GM21723 (cell line): ENCODE results near the gene CDPF1.

Experiments used
- ATAC-seq: cut with Tn5 transposase; IDR thresholded peaks from one replicate; pipeline ENCODE4 v1.9.1; 2021; ENCODE audit warnings: mild to moderate bottlenecking, moderate library complexity; ENCODE audit not compliant: unreplicated experiment

CDPF1 gene, protein sequence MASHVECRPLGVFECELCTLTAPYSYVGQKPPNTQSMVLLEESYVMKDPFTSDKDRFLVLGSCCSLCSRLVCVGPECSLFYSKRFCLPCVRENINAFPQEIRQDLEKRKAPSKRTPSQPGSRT

DNA sequence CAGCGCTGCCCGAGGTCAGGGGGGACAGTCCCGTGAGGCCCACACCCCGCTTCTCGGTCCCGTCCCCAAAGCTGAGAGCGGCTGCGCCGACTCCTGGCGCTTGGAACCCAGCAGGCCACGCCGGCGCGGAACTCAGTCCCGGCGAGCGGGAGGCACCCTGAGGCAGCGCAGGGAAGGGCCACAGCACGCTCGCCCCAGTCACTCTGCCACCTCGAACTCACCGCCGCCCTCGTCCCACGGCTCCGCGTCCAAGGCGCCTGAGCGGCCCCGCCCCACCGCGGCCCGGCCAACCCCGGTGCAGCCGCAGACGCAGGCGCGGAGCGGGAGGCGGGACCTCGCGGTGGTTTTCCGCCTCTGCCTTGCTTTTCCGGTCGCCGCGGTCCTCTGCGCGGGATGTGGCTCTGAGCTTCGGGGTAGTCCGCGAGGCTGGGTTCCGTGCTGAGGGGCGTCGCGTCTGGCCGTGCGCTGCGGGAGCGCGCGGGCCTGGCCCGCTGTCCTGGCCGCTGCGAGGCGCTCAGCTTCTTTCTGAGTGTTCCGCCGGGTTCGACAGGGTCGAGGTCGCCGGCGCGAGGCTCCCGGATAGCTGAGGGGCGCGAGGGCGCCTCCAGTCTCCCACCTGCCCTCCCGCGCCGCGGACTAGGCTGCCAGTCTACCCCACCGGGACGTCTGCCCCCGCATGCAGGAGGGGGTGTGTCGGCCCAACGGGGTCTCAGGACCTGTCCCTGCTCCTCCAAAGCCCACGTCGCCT is at the start of gene CDPF1:
TSS of gene CDPF1 (minus strand) at position 259 of the 748 bp plus-strand sequence. CDS start 2,009 bp downstream, outside the sequence.
- peak; percentile 80 for ATAC-seq

DNA sequence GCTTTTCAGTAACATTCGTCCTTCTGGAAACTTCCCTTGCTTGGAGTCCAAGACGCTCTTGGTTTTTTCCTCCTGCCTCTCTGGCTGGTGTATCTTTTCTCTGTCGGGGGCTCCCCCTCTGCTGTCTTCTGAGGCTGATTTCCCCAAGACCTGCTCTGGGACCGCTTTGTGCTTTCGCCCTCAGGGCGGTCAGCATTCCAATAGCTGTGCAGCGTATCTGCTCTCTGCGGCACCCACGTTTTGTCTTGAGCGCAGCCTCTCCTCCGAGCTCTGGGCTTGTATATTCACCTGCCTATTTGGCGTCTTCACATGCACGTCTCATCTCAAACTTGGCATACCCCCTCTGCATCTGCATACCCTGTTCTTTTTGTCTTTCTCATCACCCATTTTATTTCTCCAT is 49.0 kb upstream of the CDPF1 start:
- ATAC-seq, result no peak

DNA sequence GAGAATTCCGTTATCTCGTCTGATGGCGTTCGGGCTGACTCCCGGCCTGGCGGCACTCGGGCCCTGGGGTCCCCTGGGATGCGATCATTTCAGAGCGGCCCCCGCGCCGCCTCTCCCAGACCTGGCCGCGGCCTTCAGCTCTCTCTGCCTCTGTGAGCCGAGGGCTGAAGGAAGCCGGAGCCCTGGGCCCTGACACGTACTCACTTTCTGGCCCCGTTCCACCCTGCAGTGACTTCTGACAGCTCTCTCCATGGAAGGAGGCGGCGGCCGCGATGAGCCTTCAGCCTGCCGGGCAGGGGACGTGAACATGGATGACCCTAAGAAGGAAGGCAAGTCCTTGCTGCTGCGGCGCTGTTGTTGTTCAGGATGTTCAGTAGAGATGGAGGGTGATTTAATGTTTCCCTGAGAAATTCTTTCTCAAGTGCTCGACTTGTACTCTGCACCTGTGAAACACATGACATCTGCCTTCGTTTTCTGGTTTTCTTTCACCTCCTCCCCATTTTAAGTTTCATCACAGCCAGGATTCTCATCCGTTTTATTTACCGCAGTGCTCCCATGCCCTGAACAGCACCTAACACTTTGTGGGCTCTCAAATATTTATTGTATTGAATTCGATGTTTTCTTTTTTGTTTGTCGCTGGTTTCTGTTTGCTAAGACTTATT is 47.2 kb upstream of the CDPF1 start:
- ATAC-seq, result peak; percentile 34

DNA sequence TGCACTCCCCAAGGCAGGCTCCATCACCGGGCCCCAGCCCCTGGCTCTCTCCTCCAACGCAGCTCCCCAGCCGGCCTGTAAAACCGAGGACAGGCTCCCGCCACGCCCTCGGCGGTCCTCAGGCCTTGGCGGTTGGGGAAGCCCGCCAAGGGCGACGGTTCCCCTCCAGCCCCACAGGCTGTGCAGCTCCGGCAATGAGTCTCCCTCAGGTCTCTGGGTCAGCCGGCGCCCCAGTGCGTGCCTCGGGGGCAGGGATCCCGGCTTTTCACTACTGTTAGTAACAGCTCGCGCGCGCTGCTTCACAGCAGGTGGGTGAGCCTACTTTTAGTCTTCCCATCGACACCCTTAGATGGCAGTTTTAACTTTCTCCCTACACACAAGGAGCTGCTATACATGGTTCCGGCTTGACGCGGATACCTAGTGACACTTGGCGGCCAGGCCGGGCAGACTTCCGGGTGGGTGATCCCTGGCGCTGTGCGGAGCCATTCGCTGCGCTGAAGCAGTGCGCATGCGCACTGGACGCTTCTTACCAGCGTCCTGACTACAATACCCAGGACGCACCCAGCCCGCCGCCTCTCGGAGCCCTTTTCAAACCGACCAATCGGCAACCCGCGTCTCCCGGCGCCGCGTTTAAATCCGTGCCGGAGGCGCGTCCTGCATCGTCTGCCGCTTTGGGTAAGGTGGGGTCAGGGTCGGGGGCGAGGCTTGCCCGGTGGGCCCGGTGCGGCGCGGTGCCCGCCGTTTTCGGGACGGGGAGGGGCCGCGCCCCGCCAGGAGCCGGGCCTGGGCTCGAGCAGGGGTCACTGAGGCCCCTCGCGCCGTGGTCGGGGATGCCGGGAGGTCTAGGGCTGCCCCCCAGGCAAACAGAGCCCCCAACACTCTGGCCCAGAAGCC is 46.4 kb upstream of the CDPF1 start, which contains the start of gene GTSE1:
TSS of gene GTSE1 (plus strand) at position 614 of the 894 bp plus-strand sequence. CDS start 531 bp downstream, outside the sequence.
- peak; percentile 83 for ATAC-seq

DNA sequence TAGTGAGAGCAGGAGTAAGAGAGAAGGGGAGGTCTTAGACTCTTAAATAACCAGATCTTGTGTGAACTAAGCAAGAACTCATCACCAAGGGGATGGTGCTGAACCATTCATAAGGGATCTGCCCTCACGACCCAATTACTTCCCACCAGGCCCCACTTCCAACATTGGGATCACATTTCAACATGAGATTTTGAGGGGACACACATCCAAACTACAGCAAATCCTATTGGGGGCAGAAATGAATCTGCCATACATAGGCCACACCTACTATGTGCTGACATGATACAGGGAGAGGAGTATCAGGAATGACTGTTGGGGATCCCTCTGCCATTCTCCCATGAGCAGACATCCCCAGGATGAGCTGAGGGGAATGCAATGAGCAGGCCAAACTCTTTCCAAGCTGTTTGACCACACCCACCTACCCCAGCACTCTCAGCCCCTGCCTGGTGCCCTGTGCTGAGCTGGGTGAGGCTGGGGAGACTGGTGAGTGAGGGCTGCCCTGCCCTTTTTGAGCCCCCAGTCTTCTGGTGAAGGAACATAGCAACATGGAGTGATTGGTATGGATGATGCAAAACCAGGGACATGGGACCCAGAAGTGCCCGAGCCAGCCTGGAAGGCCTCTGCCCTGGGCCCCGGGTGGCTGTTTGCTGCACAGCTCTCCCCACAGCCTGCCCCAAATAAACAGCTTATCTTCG is 45.3 kb upstream of the CDPF1 start:
- ATAC-seq, result no peak

DNA sequence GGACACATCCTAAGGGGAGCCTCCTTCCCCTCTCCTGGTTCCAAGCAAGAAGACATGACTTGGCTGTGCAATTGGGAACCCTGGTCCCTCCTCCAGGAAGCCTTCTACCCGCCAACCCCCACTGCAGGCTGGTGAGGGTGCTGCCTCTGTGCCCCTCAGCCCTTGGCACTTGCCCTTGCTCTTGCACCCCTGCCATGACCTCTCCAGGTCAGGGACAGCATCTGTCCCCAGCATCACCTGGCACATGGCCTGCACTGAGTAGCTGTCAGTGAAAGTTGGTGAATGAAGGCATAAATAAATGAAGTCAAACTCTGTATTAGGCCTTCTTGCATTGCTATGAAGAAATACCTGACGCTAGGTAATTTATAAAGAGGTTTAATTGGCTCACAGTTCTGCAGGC is 44.7 kb upstream of the CDPF1 start:
- no peak for ATAC-seq

DNA sequence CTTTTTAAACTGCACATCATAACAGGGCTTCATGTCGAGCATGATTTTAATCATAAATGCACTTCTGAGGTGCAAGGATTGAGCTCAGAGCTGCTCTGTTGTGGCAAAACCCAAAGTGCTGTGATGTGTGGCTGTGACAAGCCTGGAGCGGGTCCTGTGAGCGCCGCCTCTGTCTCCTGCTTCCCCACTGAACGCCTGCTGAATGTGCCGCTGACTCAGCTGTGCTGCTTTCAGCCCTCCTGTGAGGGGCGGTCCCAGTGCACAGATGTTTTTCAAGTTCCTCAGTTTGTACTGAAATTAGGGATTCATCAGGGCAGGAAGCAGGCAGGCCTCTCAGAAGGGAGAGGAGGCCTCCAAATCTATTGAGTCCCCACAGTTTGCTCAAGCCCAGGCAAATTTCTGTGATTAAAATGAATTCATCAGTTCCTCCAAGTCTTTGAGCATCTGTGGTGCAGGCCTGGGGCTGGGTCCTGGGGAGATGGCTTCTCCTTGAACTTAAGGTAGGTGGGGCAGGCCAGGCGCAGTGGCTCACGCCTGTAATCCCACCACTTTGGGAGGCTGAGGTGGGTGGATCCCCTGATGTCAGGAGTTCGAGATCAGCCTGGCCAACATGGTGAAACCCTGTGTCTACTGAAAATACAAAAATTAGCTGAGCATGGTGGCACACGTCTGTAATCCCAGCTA is 43.6 kb upstream of the CDPF1 start:
- no peak for ATAC-seq

DNA sequence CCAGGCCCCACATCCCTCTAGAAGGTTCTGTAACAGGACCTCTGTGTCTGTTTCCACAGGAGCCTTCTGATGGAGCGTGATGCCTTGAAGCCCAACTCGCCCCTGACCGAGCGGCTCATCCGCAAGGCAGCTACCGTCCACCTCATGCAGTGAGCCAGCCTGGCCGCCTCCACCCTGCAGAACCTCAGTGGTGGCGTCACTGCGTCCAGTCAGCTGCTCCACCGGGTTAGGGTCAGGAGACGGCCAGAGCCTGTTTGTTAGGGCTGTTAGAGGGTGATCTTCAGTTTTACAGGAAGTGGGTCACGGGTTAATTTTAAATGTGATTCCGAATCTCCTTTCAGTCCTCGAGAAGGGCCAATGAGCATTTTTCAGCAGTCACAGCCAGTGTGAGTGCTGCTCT is 42.6 kb upstream of the CDPF1 start:
- ATAC-seq, result no peak

DNA sequence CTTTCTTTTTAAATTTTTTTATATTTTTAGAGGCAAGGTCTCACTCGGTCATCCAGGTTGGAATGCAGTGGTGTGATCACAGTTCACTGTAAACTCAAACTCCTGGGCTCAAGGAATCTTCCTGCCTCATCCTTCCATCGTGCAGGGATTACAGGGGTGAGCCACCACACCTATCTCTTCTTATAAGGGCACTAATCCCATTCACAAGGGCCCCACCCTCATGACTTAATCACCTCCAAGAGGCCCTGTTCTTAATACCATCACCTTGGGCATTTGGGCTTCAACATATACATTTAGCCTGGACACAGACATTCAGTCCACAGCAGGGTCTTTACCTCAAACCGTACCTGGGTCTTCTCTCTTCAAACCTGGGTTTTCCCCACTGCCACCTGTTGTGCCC is 42.1 kb upstream of the CDPF1 start:
- no peak for ATAC-seq

DNA sequence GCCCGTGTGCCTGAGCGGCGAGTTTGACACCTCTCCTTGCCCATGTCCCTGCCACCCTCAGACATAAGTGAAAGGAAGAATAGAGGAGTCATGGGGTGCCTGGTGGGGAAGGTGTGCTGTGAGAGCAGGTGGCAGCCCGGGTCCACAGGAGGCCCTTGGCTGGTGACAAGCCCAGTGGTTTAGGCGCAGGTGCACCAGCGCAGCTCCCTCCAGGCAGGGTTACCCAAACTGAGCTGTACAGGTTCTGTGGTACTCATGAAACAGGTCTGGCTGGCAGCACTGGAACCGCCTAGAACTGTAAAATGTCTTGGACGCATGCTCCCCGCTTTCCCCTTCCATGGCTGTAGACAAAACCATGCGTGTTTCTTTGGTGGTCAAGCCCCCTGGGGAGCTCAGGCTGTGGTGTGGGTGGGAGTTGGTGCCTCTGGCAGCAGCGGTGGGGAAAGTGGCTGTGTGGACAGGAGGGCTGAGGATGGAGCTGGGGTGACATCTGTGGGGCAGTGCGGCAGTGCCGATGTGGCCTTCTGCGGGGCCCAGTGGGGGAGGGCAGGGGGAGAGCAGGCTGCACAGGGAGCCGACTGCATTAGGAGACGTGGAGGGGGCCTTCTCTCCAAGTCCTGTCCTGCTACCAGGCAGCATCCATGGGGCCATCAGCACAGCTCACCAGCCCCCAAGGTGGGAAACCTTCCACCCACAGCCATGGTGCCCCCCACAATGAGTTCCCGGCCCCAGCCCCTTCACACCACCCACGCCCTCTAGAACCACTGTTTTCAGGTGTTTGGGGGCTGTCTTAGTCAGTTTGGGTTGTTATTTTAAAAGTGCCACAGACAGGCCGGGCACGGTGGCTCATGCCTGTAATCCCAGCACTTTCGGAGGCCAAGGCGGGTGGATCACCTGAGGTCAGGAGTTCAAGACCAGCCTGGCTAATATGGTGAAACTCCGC is 41.0 kb upstream of the CDPF1 start:
- ATAC-seq, result no peak

DNA sequence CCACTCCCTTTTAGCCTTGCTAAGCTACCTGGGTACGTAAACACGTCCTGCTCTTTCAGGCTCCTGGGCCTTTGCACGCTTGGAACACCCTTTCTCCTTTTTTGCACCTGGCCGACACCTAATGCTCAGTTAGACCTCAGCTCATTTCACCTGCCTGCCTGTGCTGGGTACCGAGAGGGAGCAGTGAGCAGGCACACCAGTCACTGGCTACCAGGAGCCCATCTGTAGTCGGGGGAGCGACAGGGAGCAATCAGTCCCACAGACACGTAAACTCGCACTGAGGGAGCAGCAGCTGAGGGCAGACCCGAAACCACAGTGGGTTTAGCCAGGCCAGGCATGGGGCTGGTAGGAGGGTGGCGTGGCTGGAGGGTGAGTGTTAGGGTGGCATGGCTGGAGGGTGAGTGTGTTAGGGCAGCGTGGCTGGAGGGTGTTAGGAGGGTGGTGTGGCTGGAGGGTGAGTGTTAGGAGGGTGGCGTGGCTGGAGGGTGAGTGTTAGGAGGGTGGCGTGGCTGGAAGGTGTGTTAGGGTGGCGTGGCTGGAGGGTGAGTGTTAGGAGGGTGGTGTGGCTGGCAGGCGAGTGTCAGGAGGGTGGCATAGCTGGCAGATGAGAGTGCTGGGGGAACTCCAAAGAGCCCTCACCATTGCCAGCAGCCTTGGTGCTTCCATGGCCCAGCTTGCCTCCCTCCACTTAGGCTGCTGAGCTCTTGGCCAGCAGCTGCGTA is 40.2 kb upstream of the CDPF1 start:
- ATAC-seq, result no peak

DNA sequence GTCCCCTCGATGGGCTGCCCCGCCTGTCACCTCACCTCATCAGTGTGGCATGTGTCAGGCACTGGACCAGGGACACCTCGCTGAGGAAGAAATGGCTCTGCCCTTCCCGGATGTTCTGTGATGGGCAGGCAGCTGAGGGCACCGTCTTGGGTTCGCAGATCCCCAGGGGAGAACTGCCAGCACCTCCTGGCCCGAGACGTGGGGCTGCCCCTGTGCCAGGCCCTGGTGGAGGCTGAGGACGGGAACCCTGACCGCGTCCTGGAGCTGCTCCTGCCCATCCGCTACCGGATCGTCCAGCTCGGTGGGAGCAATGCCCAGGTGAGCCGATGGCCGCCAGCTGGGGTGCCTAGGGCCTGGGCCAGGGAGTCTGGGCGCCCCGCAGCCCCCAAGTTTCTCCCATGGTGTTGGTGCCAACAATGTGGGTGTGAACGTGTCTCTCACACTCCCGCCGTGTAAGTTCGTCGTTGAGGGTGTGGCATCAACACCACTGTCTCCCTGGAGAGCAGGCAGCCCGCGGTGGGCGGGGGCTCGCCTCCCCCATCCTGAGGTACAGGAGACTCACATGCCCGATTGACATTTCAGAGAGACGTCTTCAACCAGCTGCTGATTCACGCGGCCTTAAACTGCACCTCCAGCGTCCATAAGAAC is 39.3 kb upstream of the CDPF1 start:
- no peak for ATAC-seq

DNA sequence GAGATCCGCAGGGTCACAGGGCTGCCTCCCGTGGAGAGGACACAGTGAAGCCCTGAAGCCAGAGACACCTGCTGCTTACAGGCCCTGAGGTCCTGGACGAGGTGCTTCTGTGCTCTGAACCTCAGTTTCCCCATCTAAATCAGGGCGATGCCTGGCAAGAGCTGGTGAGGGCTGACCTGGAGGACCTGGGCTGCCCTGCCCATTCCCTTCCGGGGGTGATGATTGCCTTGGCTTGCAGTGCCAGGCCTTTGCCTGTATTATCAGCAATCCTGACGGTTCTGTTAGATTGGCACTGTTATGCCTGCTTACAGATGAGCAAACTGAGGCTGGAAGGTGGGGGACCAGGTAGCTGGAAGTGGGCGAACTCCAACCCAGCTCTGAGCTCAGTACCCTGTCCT is 38.8 kb upstream of the CDPF1 start:
- no peak for ATAC-seq

DNA sequence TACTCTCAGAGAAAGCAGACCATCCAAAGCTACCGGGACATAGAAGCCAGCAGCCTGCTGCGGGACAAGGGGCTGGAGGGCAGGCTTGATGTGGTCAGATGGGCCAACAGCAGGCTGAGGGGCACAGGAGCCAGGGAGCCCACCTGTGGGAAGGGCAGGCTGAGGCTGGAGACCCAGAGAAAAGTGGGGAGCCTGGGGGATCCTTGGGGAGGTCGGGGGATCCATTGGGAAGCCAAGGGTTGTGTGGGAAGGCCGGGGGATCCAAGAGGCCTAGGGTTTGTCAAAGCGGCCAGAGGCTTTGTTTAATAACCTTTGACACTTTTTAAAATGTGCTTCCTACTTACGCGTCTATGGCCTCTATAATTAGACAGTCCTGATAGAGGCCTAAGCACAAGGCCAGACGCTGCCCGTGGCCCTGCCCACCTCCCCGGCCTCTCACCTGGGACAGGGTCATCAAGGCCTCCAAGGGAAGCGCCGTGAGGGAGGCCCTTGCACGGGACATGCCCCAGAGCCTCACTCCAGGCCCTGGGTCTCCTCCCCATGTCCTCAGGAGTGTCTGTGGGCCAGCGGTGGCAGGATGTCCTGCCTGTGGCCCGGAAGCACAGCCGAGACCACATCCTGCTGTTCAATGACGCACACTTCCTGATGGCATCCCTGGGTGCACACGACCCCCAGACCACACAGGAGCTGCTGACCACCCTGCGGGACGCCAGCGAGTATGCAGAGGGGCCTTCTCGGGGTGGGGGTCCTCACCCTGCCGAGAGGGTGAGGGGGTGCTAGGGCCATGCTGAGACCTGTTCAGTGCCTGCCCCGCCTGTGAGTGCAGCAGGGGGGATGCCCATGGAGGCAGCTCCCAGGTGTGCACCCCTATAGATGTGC is 38.0 kb upstream of the CDPF1 start:
- ATAC-seq, result peak; percentile 85

DNA sequence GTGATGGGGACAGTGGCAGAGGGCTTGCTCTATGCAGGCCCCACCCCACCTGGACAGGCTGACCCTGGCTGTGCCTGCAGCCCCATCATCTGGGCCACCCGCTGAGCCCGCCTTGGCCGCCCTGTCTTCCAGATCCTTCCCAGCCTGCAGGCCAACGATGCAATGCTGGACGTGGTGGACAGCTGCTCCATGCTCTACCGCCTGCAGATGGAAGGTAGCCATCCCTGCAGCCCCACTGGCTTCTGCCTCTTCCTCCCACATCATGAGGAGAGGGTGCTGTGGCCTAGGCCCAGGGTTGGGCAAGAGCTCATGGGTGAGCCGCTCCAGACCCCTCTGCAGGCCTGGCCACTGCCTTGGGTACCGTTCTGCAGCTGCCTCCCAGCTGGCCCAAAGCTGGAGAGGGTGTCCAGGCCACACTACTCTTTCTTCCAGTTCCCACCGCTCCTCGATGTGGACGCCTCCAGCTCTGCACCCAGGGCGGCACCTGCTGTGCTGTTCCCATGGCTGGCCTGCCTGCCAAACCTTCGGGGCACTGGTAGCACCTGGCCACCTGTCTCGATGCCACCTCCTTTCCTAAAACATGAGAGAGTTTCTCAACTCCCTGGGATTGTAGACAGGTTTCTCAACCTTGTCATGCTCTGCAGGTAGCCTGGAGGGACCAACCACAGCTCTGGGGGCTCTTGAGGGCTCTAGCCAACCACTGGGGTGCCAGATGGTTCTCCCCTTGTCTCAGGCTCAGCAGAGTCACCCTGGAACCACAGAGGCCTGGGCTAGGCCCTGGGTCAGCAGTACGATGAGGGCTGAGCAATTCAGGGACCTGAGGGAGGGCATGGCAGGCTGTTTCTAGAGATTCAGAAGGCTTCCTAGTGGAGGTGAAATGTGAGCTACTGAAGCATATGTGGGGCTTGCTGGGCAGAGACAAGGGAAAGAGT is 37.1 kb upstream of the CDPF1 start:
- no peak for ATAC-seq

DNA sequence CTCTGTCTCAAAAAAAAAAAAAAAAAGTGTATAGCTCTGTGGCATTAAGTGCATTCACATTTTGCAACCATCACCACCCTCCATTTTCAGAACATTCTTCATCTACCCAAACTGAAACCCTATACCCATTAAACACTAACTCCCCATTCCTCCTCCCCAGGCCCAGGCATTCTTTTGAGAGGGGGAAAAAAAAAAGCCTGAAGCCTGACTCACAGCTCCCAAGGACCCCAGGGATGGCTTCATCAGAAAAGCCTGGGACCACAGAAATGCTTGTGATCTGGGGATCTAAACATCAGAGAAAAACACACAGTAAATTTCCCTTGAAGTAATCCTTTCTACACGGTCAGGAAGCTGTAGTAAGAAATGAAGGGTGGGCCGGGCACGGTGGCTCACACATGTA is 35.9 kb upstream of the CDPF1 start:
- ATAC-seq, result no peak
